PFSK-1 (cell line): ENCODE measurements around the gene IRGQ.

ENCODE experiments used
- FOXP2 ChIP-seq: optimal IDR thresholded peaks from 2 replicates; pipeline ENCODE3; 2011; ENCODE audit warnings: borderline replicate concordance, control low read depth, inconsistent platforms; ENCODE audit not compliant: insufficient read depth; ENCODE audit errors: extremely low read length, extremely low read depth
- POLR2AphosphoS5 ChIP-seq: IDR thresholded peaks from 2 replicates; pipeline ENCODE4 v1.6.1; 2012; ENCODE audit warnings: low read depth, mild to moderate bottlenecking, control low read depth, low read length, moderate library complexity
- REST ChIP-seq, 2 experiments: IDR thresholded peaks; 2 replicates each; pipeline versions ENCODE4 v1.6.1 to v1.8.0; 2011 to 2012; ENCODE audit warnings: low read depth in 2 of 2, low read length in 2 of 2, control low read depth in 1 of 2, inconsistent platforms in 1 of 2, mild to moderate bottlenecking in 1 of 2, moderate library complexity in 1 of 2; ENCODE audit not compliant: insufficient read depth in 1 of 2
- SIN3A ChIP-seq: IDR thresholded peaks from 2 replicates; pipeline ENCODE4 v1.6.1; 2012; ENCODE audit warnings: mild to moderate bottlenecking, low read length, moderate library complexity, borderline replicate concordance; ENCODE audit not compliant: insufficient read depth
- TAF1 ChIP-seq: IDR thresholded peaks from 2 replicates; pipeline ENCODE4 v1.6.1; 2012; ENCODE audit warnings: low read length, control low read depth, borderline replicate concordance; ENCODE audit not compliant: insufficient read depth

Gene IRGQ

GRCh38 chr19:43624933-43625332 lies 29.0 kb upstream of the IRGQ start:
- TF ChIP-seq POLR2AphosphoS5 (no peak), REST (IDR thresholded peaks at IDR 0.05; ENCODE audit: insufficient read depth in 1 of 2, low read depth in 2 of 2, low read length in 2 of 2) (no peak), TAF1 (no peak), SIN3A (no peak), FOXP2 (no peak)

GRCh38 chr19:43623889-43624670 lies 28.1 kb upstream of the IRGQ start:
- TF ChIP-seq FOXP2 (no peak), SIN3A (no peak)

GRCh38 chr19:43622956-43623355 lies 27.0 kb upstream of the IRGQ start:
- TF ChIP-seq REST (IDR thresholded peaks at IDR 0.05; ENCODE audit: insufficient read depth in 1 of 2, low read depth in 2 of 2, low read length in 2 of 2) (no peak), FOXP2 (no peak), POLR2AphosphoS5 (no peak), TAF1 (no peak), SIN3A (no peak)

GRCh38 chr19:43622070-43622469 lies 26.1 kb upstream of the IRGQ start:
- no peak for TF ChIP-seq REST (IDR thresholded peaks at IDR 0.05; ENCODE audit: insufficient read depth in 1 of 2, low read depth in 2 of 2, low read length in 2 of 2)
- no peak for TF ChIP-seq SIN3A
- TF ChIP-seq FOXP2: no peak
- TF ChIP-seq POLR2AphosphoS5: no peak
- TF ChIP-seq TAF1: no peak

- TF ChIP-seq SIN3A (no peak), TAF1 (no peak), REST (IDR thresholded peaks at IDR 0.05; ENCODE audit: insufficient read depth in 1 of 2, low read depth in 2 of 2, low read length in 2 of 2) (no peak), FOXP2 (no peak), POLR2AphosphoS5 (no peak)
These were observed 24.4 kb upstream of the IRGQ start for GRCh38 chr19:43620061-43621001.
